ENCODE measurements around the gene DLX1. TPM values are rescaled to one million over a fixed set of nuclear protein-coding genes. Genes with fewer than 3 reads are reported as not detected.

DLX1 gene
- total and polyA plus RNA-seq, 2 experiments from 2014 or later = 3.8 to 9.5 TPM

DNA sequence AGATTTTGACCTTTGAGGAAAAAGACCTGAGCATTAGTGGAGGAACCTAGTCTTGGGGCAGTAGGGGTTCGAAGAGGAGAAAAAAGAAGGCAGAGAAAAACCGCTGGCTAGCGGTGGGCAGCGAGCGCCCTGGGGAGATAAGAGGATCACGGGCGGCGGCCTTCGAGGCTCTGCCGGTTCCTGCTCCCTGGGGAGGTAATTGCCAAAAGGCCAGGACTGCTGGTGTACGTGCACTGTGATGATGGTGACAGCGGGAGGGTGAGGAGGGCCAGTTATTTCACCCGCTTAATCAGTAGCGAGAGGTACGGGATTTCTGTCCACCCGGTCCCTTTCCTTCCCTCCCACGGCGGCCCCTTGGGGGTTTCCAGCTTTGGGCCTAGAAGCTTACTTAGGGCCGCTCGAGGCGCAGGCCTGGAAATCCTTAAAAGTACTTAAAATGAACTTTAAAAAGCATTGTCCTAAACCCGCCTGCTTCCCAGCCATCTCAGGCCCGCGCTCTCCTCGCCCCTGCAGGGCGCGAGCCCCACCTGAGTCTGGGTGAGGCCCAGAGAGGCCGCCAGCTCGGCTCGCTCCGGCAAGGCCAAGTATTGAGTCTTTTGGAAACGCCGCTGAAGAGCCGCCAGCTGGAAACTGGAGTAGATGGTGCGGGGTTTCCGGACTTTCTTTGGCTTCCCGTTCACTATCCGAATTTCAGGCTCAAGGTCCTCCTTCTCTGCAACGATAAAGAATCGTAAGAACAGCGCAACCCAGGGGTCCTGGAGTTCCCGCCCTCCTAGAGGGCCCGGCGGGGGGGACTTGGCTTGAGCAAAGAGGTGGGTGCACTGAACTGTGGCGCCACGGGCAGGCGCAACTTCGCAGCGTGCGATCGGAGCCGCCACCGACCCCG is 15.9 kb downstream of the DLX1 start:
- in situ Hi-C loops (cut with MboI) = loop anchor here (10.0 kb wide), 1 partner anchor 286 kb away; no protein-coding TSS in a partner anchor
- H3F3A ChIP-seq (ENCODE audit: insufficient read depth) = peaks cover 28% of the 10 kb centered on the region
- no peaks in the 10 kb centered on the region for H3K9me3 ChIP-seq (ENCODE audit: low read depth)
- H3K9me2 ChIP-seq (ENCODE audit: insufficient read depth) = no peaks in the 10 kb centered on the region
- 8% methylated on average over 54 of the region's 54 CpGs for WGBS, 2 experiments (ENCODE audit: low coverage in 1 of 2, low lambda C conversion rate in 2 of 2, missing lambda C conversion rate in 2 of 2)
- H3K36me3 ChIP-seq (ENCODE audit: low read depth) = no peaks in the 10 kb centered on the region
- H3K27me3 ChIP-seq (replicated peaks; ENCODE audit: insufficient read depth) = no peaks in the 10 kb centered on the region
- peak overlapping the region; percentile 99 for H3K4me2 ChIP-seq (ENCODE audit: unreplicated experiment)
- TF ChIP-seq EZH2phosphoT487 (IDR thresholded peaks at IDR 0.05; ENCODE audit: insufficient read depth, low read depth) = no peak
- no peak for TF ChIP-seq EZH2 (IDR thresholded peaks at IDR 0.05; ENCODE audit: insufficient read depth, poor library complexity, severe bottlenecking)
- peaks cover 32% of the 10 kb centered on the region for H3K4me1 ChIP-seq (ENCODE audit: insufficient read depth)
- H3K9ac ChIP-seq = peak overlapping the region; percentile 98
- H2AFZ ChIP-seq = peak overlapping the region; percentile 70
- no peaks in the 10 kb centered on the region for H4K20me1 ChIP-seq (ENCODE audit: insufficient read depth)
- peak overlapping the region; percentile 98 for H3K27ac ChIP-seq
- peak; percentile 70 for DNase-seq
- peak overlapping the region; percentile 83 for H3K4me3 ChIP-seq
- peaks cover 24% of the 10 kb centered on the region for H3K79me2 ChIP-seq (ENCODE audit: insufficient read depth)

DNA sequence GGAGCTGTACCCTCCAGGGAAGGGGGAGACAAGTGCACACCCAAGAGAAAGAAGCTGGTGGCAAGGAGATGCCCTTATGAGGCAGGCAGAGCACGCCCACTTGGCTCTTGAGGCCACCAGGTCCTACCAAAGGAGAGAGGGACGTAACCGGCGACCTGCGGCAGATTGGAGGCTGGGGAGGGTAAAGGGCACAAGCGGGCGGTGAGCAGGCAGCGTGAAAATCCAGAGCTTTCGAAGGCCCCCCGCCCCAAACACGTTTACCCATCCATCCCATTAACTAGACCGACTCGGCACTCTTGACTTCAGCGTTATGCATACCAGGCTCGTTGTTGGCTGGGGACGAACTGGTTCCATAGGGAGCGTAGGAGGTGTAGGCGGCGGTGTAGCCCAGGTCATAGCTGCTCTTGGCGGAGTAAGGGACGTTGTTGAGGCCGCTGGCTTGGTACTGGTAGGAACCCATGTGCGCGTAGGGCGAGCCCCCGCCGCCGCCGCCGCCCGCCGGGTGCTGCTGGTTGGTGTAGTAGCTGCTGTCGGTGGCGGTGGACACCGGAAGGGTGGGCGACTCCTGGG is 16.6 kb downstream of the DLX1 start:
- peak; percentile 74 for DNase-seq
- H2AFZ ChIP-seq = peak overlapping the region; percentile 70
- TF ChIP-seq EZH2phosphoT487 (IDR thresholded peaks at IDR 0.05; ENCODE audit: insufficient read depth, low read depth) = no peak
- no peak for TF ChIP-seq EZH2 (IDR thresholded peaks at IDR 0.05; ENCODE audit: insufficient read depth, poor library complexity, severe bottlenecking)
- H4K20me1 ChIP-seq (ENCODE audit: insufficient read depth) = no peaks in the 10 kb centered on the region
- H3K9ac ChIP-seq = peak overlapping the region; percentile 98
- H3K4me3 ChIP-seq = peak overlapping the region; percentile 83
- no peaks in the 10 kb centered on the region for H3K9me2 ChIP-seq (ENCODE audit: insufficient read depth)
- H3K9me3 ChIP-seq (ENCODE audit: low read depth) = no peaks in the 10 kb centered on the region
- H3K27ac ChIP-seq = peak overlapping the region; percentile 98
- H3K27me3 ChIP-seq (replicated peaks; ENCODE audit: insufficient read depth) = no peaks in the 10 kb centered on the region
- H3F3A ChIP-seq (ENCODE audit: insufficient read depth) = peaks cover 28% of the 10 kb centered on the region
- H3K79me2 ChIP-seq (ENCODE audit: insufficient read depth) = peaks cover 24% of the 10 kb centered on the region
- peaks cover 26% of the 10 kb centered on the region for H3K4me1 ChIP-seq (ENCODE audit: insufficient read depth)
- H3K4me2 ChIP-seq (ENCODE audit: unreplicated experiment) = peak overlapping the region; percentile 99
- 2 to 3% methylated on average over 27 to 36 of the region's 36 CpGs for WGBS, 2 experiments (ENCODE audit: low coverage in 1 of 2, low lambda C conversion rate in 2 of 2, missing lambda C conversion rate in 2 of 2)
- H3K36me3 ChIP-seq (ENCODE audit: low read depth) = no peaks in the 10 kb centered on the region
- in situ Hi-C loops (cut with MboI) = loop anchor here (10.0 kb wide), 1 partner anchor 287 kb away; no protein-coding TSS in a partner anchor

DNA sequence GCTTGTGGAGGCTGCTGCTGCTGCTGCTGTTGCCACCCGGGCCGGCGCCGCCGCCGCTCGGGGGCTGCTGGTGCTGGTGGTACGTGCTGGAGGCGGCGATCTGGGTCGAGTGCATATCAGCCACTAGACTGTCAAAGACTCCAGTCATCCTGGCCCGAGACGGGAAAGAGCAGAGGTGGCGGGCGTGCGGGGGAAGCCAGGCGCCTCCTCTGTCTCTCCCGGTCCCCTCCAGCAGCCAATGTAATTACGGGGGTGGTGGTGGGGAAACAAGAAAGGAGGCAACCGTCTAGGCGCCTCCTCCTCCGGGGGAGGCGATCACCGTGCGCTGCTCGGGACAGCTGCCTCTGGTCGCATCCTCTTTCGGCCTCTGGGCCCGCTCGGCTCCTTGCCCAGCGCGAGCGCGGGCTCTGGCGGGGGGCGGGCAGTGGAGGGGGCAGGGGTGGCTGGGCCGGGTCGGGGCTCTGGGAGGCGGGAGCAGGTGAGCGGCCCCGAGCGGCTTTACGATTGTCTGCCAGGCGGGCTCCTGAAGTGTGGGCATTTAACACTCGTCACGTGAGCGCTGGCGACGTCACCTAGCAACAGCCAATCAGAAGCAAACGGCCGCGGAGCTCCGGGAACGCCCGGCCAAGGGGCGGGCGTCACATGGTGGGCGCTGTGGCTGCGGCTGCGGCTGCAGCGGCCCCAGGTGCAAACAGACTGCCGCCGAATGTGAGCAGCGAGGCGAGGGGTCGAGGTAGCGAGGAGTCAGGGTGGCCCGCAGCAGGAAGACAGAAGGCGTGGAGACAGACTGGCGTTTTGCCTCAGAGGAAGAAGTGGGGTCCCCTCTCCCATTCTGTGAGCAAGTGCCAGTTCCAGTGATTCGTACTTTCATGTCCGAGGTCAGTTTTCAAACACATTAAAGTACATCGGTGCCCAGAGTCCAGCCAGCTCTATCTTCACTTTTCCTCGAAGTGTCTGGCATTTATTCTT is 17.4 kb downstream of the DLX1 start, which contains the start of gene DLX2:
Gene DLX2, minus strand, starts transcription at position 510 of the 969 bp plus-strand sequence. Its CDS starts 362 bp downstream, at position 148.
- Histone ChIP-seq H3F3A (ENCODE audit: insufficient read depth) (peaks cover 23% of the 10 kb centered on the region), H3K36me3 (ENCODE audit: low read depth) (no peaks in the 10 kb centered on the region), H3K9ac (peak within 1 kb of the TSS; percentile 98), H3K9me3 (ENCODE audit: low read depth) (no peaks in the 10 kb centered on the region), H3K79me2 (ENCODE audit: insufficient read depth) (peaks cover 24% of the 10 kb centered on the region), H2AFZ (peak within 1 kb of the TSS; percentile 70), H3K9me2 (ENCODE audit: insufficient read depth) (no peaks in the 10 kb centered on the region), H3K27me3 (replicated peaks; ENCODE audit: insufficient read depth) (no peaks in the 10 kb centered on the region), H3K27ac (peak within 1 kb of the TSS; percentile 98), H4K20me1 (ENCODE audit: insufficient read depth) (no peaks in the 10 kb centered on the region), H3K4me1 (ENCODE audit: insufficient read depth) (peaks cover 20% of the 10 kb centered on the region), H3K4me3 (peak within 1 kb of the TSS; percentile 83), H3K4me2 (ENCODE audit: unreplicated experiment) (peak within 1 kb of the TSS; percentile 99)
- TF ChIP-seq EZH2phosphoT487 (IDR thresholded peaks at IDR 0.05; ENCODE audit: insufficient read depth, low read depth) = no peak
- TF ChIP-seq EZH2 (IDR thresholded peaks at IDR 0.05; ENCODE audit: insufficient read depth, poor library complexity, severe bottlenecking) = no peak
- in situ Hi-C loops (cut with MboI) = loop anchor here (10.0 kb wide), 1 partner anchor 288 kb away; no protein-coding TSS in a partner anchor
- peak; percentile 97 for DNase-seq
- 2% methylated on average over 58 to 72 of the region's 74 CpGs for WGBS, 2 experiments (ENCODE audit: low coverage in 1 of 2, low lambda C conversion rate in 2 of 2, missing lambda C conversion rate in 2 of 2)

Measured in GM23248 (cell line).